Measurements from ENCODE around the gene LMNTD2. TPM values are rescaled to one million over a fixed set of nuclear protein-coding genes. Genes with fewer than 3 reads are reported as not detected.
A peak's percentile ranks its signal among the peaks of the same experiment; 100 is the strongest.

LMNTD2 gene
- total RNA-seq, 4 donors from 2014 or later = 6.6 to 32.9 (median 14.1) TPM

GRCh38 chr11:592501-592900 is 32.0 kb upstream of the LMNTD2 start:
- no peak for TF ChIP-seq CTCF (IDR thresholded peaks at IDR 0.05)
- no peak for TF ChIP-seq POLR2A (IDR thresholded peaks at IDR 0.05)
- Histone ChIP-seq H3K9me3 (no peaks in the 10 kb centered on the region), H3K36me3 (peaks cover 0 to 97% (median 0%) of the 10 kb centered on the region in 3 donors), H3K27ac (no peak overlapping the region), H3K4me1 (peaks cover 0 to 13% (median 0%) of the 10 kb centered on the region in 4 donors), H3K27me3 (no peaks in the 10 kb centered on the region), H3K4me3 (no peak overlapping the region)
- DNase-seq = no peak

- no peak overlapping the region for H3K4me3 ChIP-seq
- no peak overlapping the region for H3K27ac ChIP-seq
- H3K9me3 ChIP-seq = no peaks in the 10 kb centered on the region
- TF ChIP-seq CTCF (IDR thresholded peaks at IDR 0.05) (no peak), POLR2A (IDR thresholded peaks at IDR 0.05) (no peak)
- H3K27me3 ChIP-seq = no peaks in the 10 kb centered on the region
- peaks cover 0 to 21% (median 0%) of the 10 kb centered on the region in 4 donors for H3K4me1 ChIP-seq
- H3K36me3 ChIP-seq = peaks cover 0 to 96% (median 0%) of the 10 kb centered on the region in 3 donors
- DNase-seq = no peak
Observed at GRCh38 chr11:590997-591396, 30.5 kb upstream of the LMNTD2 start.

- H3K27ac ChIP-seq = no peak overlapping the region
- DNase-seq = no peak
- TF ChIP-seq CTCF (IDR thresholded peaks at IDR 0.05) (no peak), POLR2A (IDR thresholded peaks at IDR 0.05) (no peak)
- H3K27me3 ChIP-seq = no peaks in the 10 kb centered on the region
- H3K36me3 ChIP-seq = peaks cover 0 to 84% (median 0%) of the 10 kb centered on the region in 3 donors
- H3K4me1 ChIP-seq = peaks cover 0 to 21% (median 0%) of the 10 kb centered on the region in 4 donors
- H3K4me3 ChIP-seq = no peak overlapping the region
- H3K9me3 ChIP-seq = no peaks in the 10 kb centered on the region
Observed at GRCh38 chr11:589798-590197, 29.3 kb upstream of the LMNTD2 start.

- TF ChIP-seq CTCF (IDR thresholded peaks at IDR 0.05) (no peak), POLR2A (IDR thresholded peaks at IDR 0.05) (no peak)
- H3K9me3 ChIP-seq = no peaks in the 10 kb centered on the region
- H3K36me3 ChIP-seq = peaks cover 0 to 83% (median 0%) of the 10 kb centered on the region in 3 donors
- H3K27me3 ChIP-seq = no peaks in the 10 kb centered on the region
- H3K27ac ChIP-seq = peak overlapping the region; percentile 46 to 81 (median 55)
- no peak overlapping the region for H3K4me3 ChIP-seq
- peak; percentile 30 to 86 (median 81) for DNase-seq
- H3K4me1 ChIP-seq = peaks cover 0 to 24% (median 0%) of the 10 kb centered on the region in 4 donors
Observed at GRCh38 chr11:587978-588380, 27.4 kb upstream of the LMNTD2 start.

GRCh38 chr11:587546-587945 is 27.0 kb upstream of the LMNTD2 start:
- Histone ChIP-seq H3K4me3 (no peak overlapping the region), H3K27me3 (no peaks in the 10 kb centered on the region), H3K36me3 (peaks cover 0 to 83% (median 0%) of the 10 kb centered on the region in 3 donors), H3K27ac (peak overlapping the region; percentile 46 to 81 (median 55)), H3K9me3 (no peaks in the 10 kb centered on the region), H3K4me1 (peaks cover 0 to 26% (median 0%) of the 10 kb centered on the region in 4 donors)
- TF ChIP-seq POLR2A (IDR thresholded peaks at IDR 0.05) = no peak
- no peak for TF ChIP-seq CTCF (IDR thresholded peaks at IDR 0.05)
- DNase-seq = no peak
